D721Med (cell line): Measurements from ENCODE around the gene KDELR1.

Experiments used
- DNase-seq: peaks from one replicate; pipeline ENCODE4 v3.0.0; 2011; ENCODE audit warnings: low spot score; ENCODE audit not compliant: insufficient read length
- FAIRE-seq: peaks from 2 replicates; lab custom pipeline; 2011; peaks lifted over from hg19 to GRCh38; lab: Jason Lieb, UNC
- TF ChIP-seq, protein P1 (sequence below): IDR thresholded peaks from 2 replicates; pipeline ENCODE4 v1.5.1; 2012; ENCODE audit warnings: mild to moderate bottlenecking, control low read depth; ENCODE audit not compliant: insufficient read depth; ENCODE audit errors: missing control alignments

Gene KDELR1

DNA sequence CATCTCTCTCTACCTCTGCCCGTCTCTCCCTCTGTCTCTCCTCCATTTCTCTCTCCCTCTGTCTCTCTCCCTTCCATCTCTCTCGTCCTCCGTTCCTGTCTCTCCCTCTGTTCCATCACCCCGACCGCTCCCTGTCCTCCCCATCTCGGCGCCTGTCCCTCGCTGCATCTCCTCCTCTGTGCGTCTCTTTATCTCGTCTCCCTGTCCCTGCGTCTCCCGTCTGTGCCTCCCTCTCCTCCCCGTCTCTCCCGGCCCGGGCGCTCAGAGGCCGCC lies 6.7 kb upstream of the KDELR1 start:
- TF ChIP-seq, protein P1, sequence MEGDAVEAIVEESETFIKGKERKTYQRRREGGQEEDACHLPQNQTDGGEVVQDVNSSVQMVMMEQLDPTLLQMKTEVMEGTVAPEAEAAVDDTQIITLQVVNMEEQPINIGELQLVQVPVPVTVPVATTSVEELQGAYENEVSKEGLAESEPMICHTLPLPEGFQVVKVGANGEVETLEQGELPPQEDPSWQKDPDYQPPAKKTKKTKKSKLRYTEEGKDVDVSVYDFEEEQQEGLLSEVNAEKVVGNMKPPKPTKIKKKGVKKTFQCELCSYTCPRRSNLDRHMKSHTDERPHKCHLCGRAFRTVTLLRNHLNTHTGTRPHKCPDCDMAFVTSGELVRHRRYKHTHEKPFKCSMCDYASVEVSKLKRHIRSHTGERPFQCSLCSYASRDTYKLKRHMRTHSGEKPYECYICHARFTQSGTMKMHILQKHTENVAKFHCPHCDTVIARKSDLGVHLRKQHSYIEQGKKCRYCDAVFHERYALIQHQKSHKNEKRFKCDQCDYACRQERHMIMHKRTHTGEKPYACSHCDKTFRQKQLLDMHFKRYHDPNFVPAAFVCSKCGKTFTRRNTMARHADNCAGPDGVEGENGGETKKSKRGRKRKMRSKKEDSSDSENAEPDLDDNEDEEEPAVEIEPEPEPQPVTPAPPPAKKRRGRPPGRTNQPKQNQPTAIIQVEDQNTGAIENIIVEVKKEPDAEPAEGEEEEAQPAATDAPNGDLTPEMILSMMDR, result no peak
- no peak for FAIRE-seq
- no peak for DNase-seq

DNA sequence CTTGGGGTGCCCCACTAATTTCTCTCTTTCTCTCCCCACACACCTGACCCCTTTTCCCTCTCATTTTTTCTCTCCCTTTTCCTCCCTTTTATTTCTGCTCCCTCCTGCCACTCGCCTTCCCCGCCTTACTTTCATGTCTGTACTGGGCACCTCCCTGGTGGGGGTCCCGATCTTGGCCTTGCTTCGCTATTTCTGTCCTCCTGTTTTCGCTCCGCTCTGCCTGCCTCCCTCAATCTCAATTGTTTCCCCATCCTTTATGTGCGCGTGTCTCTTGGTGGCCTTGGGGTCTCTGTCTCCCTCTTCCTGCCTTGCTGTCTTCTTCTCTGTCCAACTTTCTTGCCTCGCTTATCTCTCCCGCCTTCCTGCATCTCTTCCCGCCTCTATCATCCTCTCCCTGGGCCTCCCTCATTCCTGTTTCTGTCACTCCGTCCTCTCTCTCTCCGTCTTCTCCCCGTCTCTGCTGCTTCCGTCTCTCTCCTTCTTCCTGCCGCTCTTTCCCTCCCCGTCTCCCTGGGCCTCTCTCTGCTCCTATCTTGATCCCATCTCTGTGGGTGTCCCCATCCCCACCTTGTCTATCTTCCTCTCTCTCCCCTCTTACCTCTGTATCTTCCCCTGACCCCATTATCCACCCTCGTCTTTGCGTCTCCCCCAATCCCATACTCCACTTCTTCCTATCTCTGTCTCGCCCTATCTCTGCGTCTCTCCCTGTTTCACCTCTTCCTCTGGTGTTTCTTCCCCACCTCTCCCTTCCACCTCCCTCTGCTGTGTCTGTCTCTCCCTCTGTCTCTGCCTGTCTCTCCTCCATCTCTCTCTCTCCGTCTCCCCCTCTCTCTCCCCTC lies 6.1 kb upstream of the KDELR1 start:
- TF ChIP-seq, protein P1, result no peak
- FAIRE-seq (no peak), DNase-seq (no peak)

DNA sequence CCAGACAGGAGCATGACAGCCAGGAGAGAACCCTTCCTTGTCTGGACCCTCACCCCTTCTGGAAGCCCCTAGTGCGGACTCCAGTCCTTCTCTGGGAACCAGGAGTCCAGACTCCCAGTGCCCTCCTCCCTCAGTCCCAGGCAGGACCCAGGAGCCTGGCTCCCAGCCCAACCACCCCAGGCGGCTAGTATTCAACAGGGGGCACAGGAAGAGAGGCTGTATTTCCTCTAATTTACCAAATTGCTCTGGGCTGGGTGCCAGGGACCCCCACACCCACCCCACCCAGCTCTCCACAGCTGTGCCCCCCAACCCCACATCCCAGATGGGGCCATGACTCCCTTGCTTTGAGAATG lies 5.4 kb upstream of the KDELR1 start:
- TF ChIP-seq, protein P1, result no peak
- no peak for DNase-seq
- no peak for FAIRE-seq

DNA sequence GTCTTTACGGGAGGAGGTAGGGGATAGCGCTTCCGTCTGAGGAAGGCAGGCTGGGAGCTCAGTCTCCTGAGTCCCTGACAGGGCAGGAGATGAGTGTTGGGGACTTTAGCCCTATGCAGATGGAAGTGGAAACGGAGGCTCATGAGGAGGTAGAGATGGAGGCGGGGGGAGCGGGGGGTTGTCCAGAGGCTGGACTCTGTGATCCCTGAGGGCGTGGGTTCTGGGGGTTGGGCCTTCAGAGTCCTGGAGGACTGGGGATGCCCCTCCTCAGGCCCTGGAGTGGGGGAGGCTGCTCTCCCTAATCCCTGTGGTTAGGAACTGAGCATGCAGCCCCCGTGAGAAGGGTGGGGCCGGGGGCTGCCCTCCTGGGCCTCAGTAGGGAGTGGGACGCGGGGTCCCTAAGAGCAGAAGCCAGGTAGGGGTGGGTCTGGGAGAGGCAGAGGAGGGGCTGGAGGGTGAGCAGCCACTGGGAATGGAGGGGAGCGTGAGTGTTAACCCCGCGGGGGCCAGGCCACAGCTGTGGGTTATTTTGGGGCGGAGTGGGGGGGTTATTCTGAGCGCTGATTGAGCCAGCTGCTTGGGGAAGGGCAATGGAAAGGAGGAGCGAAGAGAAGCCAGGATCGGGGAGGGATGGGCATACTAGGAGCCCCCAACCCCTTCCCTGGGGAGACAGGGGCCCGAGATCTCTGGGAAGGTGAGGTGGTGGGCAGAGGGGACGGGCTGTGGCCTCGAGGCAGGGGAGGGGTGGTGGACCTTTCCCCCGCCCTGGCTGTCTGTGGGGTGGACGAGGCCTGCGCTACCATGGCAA lies 4.9 kb upstream of the KDELR1 start:
- FAIRE-seq, result no peak
- no peak for DNase-seq
- TF ChIP-seq, protein P1, result no peak

DNA sequence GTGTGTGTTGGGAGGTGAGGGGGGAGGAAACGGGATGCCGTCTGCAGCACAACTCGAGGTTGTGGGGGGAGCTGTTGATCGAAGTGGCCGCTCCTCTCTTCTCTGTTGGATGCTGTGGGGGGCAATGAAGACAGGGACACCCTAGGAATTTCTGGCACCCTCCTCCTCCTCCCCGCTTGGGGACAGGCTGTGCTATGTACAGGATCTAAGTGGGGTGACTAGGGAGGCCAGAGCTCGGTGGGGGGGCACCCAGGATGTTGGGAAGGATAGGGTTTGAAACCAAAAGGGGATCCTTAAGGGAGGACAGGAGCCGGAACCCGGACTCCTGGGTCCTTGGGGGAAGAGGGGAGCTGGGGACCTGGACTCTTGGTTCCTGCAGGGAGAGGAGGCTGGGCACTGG lies 4.1 kb upstream of the KDELR1 start:
- FAIRE-seq, result no peak

DNA sequence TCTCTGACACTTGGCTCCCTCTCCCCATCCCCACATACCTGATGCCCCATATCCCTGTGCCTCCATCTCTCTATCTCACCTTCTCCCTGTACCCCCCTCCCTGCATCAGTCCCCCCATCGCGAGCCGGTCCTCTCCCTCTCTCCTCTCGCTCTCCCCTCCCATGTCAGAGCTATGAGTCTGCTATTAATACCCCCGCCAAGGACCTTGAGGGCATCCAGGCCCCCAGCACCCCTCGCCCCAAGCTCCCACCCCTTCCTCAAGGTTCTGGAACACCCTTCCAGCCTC lies 3.8 kb upstream of the KDELR1 start:
- no peak for DNase-seq
- TF ChIP-seq, protein P1, result no peak
- FAIRE-seq, result no peak

More for the DNA sequence above, 4.1 kb upstream of the KDELR1 start:
- no peak for DNase-seq
- TF ChIP-seq, protein P1, result no peak
